ENCODE results near the gene SDC4.
"Not testable (repeated sequence)": the region's sequence is repeated elsewhere in the genome, so short reads cannot be mapped to it uniquely, and the experiment has no call there.

Gene SDC4

GRCh38 chr20:45355209-45356084 is 7.2 kb upstream of the SDC4 start:
- TF ChIP-seq POLR2A (IDR thresholded peaks at IDR 0.05; ENCODE audit: extremely low read depth, insufficient read length) (no peak), MYC (IDR thresholded peaks at IDR 0.05; ENCODE audit: low read depth, low read length) (no peak)
- TF ChIP-seq, protein P1, sequence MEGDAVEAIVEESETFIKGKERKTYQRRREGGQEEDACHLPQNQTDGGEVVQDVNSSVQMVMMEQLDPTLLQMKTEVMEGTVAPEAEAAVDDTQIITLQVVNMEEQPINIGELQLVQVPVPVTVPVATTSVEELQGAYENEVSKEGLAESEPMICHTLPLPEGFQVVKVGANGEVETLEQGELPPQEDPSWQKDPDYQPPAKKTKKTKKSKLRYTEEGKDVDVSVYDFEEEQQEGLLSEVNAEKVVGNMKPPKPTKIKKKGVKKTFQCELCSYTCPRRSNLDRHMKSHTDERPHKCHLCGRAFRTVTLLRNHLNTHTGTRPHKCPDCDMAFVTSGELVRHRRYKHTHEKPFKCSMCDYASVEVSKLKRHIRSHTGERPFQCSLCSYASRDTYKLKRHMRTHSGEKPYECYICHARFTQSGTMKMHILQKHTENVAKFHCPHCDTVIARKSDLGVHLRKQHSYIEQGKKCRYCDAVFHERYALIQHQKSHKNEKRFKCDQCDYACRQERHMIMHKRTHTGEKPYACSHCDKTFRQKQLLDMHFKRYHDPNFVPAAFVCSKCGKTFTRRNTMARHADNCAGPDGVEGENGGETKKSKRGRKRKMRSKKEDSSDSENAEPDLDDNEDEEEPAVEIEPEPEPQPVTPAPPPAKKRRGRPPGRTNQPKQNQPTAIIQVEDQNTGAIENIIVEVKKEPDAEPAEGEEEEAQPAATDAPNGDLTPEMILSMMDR (IDR thresholded peaks at IDR 0.05; ENCODE audit: low read depth, low read length) = no peak
- TF ChIP-seq, protein P2, sequence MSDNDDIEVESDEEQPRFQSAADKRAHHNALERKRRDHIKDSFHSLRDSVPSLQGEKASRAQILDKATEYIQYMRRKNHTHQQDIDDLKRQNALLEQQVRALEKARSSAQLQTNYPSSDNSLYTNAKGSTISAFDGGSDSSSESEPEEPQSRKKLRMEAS (IDR thresholded peaks at IDR 0.05; ENCODE audit: low read depth, low read length) = no peak
- H3K4me3 ChIP-seq (ENCODE audit: low read depth, low read length) = no peak overlapping the region
- DNase-seq (ENCODE audit: low read depth) = no peak

DNA sequence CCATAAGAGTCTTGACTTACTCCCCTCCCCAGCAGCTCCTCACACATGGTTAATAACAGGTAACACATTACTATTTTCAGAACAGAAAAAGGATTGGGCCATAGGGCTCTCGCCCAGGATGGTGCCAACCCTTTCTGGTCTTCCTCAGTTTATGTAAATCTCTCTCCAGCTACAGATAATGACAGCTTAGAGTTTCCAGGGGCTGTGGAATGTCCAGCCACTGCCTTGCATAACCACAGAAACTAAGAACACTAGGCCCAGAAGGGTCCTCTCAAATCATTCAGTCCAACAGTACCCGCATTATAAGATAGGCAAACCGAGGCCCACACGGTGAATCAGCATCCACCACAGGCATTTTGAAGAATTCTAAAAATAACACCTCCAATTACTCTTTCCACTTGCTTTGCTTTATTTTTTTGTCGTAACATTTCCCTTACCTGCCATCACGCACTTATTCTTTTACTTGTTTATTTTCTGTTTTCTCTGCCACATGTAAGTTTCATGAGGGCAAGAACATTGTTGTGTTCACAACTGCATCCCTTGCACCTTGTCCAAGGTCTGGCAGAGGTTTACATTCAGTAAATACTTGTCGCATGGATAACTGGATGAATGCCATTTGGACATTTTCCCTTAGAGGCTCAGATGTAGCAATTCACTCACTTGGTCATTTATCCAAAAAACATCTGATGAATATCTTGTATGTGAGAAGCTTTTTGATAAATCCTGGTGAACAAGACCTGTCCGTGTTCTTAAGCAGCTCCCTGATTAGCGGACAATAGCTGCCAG is 6.4 kb upstream of the SDC4 start:
- no peak for DNase-seq (ENCODE audit: low read depth)
- TF ChIP-seq, protein P1 (IDR thresholded peaks at IDR 0.05; ENCODE audit: low read depth, low read length) = no peak
- TF ChIP-seq POLR2A (IDR thresholded peaks at IDR 0.05; ENCODE audit: extremely low read depth, insufficient read length) (no peak), MYC (IDR thresholded peaks at IDR 0.05; ENCODE audit: low read depth, low read length) (no peak)
- TF ChIP-seq, protein P2 (IDR thresholded peaks at IDR 0.05; ENCODE audit: low read depth, low read length) = no peak
- H3K4me3 ChIP-seq (ENCODE audit: low read depth, low read length) = no peak overlapping the region

DNA sequence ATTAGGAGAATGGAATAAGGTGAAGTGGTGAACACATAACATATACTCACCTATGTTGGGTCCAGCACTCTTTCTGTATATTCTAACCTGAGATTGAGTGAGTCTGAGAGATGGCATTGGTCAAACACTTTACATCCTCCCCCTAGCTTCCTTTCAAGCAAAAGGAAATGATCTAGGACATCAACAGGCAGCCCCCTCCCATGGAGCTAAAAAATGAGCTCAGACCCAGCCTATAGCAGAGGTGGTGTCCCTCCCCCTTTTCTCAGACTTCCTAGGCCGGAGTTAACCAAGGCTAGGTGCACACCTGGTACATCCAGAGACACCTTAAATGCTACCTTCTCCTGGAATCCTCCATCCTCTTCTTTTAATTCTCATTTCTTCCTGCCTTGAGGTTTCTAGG is 5.5 kb upstream of the SDC4 start:
- H3K4me3 ChIP-seq (ENCODE audit: low read depth, low read length) = no peak overlapping the region
- TF ChIP-seq, protein P2 (IDR thresholded peaks at IDR 0.05; ENCODE audit: low read depth, low read length) = no peak
- DNase-seq (ENCODE audit: low read depth) = no peak

DNA sequence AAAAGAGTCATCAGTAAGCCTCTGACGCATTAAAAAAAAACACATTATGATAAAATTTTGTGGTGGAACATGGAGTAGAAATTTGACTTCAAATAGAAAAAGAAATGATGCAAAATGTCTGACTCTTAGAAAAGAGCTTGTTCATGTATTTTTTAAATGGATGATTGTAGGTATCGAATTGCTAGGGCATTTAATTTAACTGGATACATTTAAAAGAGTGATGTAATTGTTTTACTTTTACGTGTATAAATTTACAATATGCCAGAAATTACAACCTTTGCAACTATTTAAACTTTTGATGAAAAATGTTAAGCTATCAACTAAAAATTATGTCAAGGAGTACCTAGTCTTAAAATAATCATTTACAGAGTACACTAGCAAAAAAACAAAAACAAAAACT is 4.5 kb upstream of the SDC4 start:
- H3K4me3 ChIP-seq (ENCODE audit: low read depth, low read length) = no peak overlapping the region
- TF ChIP-seq POLR2A (IDR thresholded peaks at IDR 0.05; ENCODE audit: extremely low read depth, insufficient read length) (no peak), MYC (IDR thresholded peaks at IDR 0.05; ENCODE audit: low read depth, low read length) (no peak)
- TF ChIP-seq, protein P1 (IDR thresholded peaks at IDR 0.05; ENCODE audit: low read depth, low read length) = no peak
- TF ChIP-seq, protein P2 (IDR thresholded peaks at IDR 0.05; ENCODE audit: low read depth, low read length) = no peak
- DNase-seq (ENCODE audit: low read depth) = no peak

- DNase-seq (ENCODE audit: low read depth); H3K4me3 ChIP-seq (ENCODE audit: low read depth, low read length): not testable (repeated sequence)
Measured at GRCh38 chr20:45350795-45351194, 2.6 kb upstream of the SDC4 start.

GRCh38 chr20:45350217-45350616 is 2.0 kb upstream of the SDC4 start:
- H3K4me3 ChIP-seq (ENCODE audit: low read depth, low read length) = no peak overlapping the region
- TF ChIP-seq, protein P1 (IDR thresholded peaks at IDR 0.05; ENCODE audit: low read depth, low read length) = no peak
- no peak for TF ChIP-seq MYC (IDR thresholded peaks at IDR 0.05; ENCODE audit: low read depth, low read length)
- TF ChIP-seq POLR2A (IDR thresholded peaks at IDR 0.05; ENCODE audit: extremely low read depth, insufficient read length) = no peak
- TF ChIP-seq, protein P2 (IDR thresholded peaks at IDR 0.05; ENCODE audit: low read depth, low read length) = no peak
- DNase-seq (ENCODE audit: low read depth) = no peak
